ENCODE results near the gene PSORS1C1.
"Not testable (repeated sequence)": the region's sequence is repeated elsewhere in the genome, so short reads cannot be mapped to it uniquely, and the experiment has no call there.

PSORS1C1 gene

GRCh38 chr6:31162463-31163165, 48.0 kb downstream of the PSORS1C1 start:
- no peak for TF ChIP-seq POLR2AphosphoS5 (IDR thresholded peaks at IDR 0.05; ENCODE audit: low read depth, low read length)
- no peak for TF ChIP-seq PAX5 (IDR thresholded peaks at IDR 0.05; ENCODE audit: insufficient read depth, low read length, severe bottlenecking)
- no peak for TF ChIP-seq POU2F2 (IDR thresholded peaks at IDR 0.05; ENCODE audit: low read depth, low read length)
- no peak for TF ChIP-seq POLR2A (IDR thresholded peaks at IDR 0.05; ENCODE audit: low read depth, low read length)
- TF ChIP-seq SPI1 (IDR thresholded peaks at IDR 0.05; ENCODE audit: low read depth, low read length), result no peak
- no peak for TF ChIP-seq TAF1 (IDR thresholded peaks at IDR 0.05; ENCODE audit: low read depth, low read length)
- DNase-seq (ENCODE audit: insufficient read length, low spot score), result no peak
- no peak for FAIRE-seq

GRCh38 chr6:31163922-31164321, 49.3 kb downstream of the PSORS1C1 start:
- DNase-seq (ENCODE audit: insufficient read length, low spot score) (no peak), FAIRE-seq (peak; percentile 40)
- no peak for TF ChIP-seq PAX5 (IDR thresholded peaks at IDR 0.05; ENCODE audit: insufficient read depth, low read length, severe bottlenecking)
- no peak for TF ChIP-seq POU2F2 (IDR thresholded peaks at IDR 0.05; ENCODE audit: low read depth, low read length)
- no peak for TF ChIP-seq TAF1 (IDR thresholded peaks at IDR 0.05; ENCODE audit: low read depth, low read length)
- TF ChIP-seq POLR2AphosphoS5 (IDR thresholded peaks at IDR 0.05; ENCODE audit: low read depth, low read length), result no peak
- TF ChIP-seq SPI1 (IDR thresholded peaks at IDR 0.05; ENCODE audit: low read depth, low read length), result no peak
- TF ChIP-seq POLR2A (IDR thresholded peaks at IDR 0.05; ENCODE audit: low read depth, low read length), result no peak

- FAIRE-seq, result peak; percentile 35
- DNase-seq (ENCODE audit: insufficient read length, low spot score), result not testable (repeated sequence)
Measured at GRCh38 chr6:31164475-31165063, 50.0 kb downstream of the PSORS1C1 start.

- peak; percentile 50 for DNase-seq (ENCODE audit: insufficient read length, low spot score)
- TF ChIP-seq POU2F2 (IDR thresholded peaks at IDR 0.05; ENCODE audit: low read depth, low read length), result peak; percentile 97
- peak; percentile 76 for TF ChIP-seq POLR2AphosphoS5 (IDR thresholded peaks at IDR 0.05; ENCODE audit: low read depth, low read length)
- peak; percentile 78 for TF ChIP-seq POLR2A (IDR thresholded peaks at IDR 0.05; ENCODE audit: low read depth, low read length)
Measured at GRCh38 chr6:31165064-31165832, 50.6 kb downstream of the PSORS1C1 start.

GRCh38 chr6:31165986-31166385, 51.4 kb downstream of the PSORS1C1 start:
- FAIRE-seq, result no peak
- no peak for DNase-seq (ENCODE audit: insufficient read length, low spot score)
- TF ChIP-seq PAX5 (IDR thresholded peaks at IDR 0.05; ENCODE audit: insufficient read depth, low read length, severe bottlenecking) (no peak), SPI1 (IDR thresholded peaks at IDR 0.05; ENCODE audit: low read depth, low read length) (no peak), TAF1 (IDR thresholded peaks at IDR 0.05; ENCODE audit: low read depth, low read length) (no peak), POLR2A (IDR thresholded peaks at IDR 0.05; ENCODE audit: low read depth, low read length) (no peak), POLR2AphosphoS5 (IDR thresholded peaks at IDR 0.05; ENCODE audit: low read depth, low read length) (no peak), POU2F2 (IDR thresholded peaks at IDR 0.05; ENCODE audit: low read depth, low read length) (no peak)

More at GRCh38 chr6:31165064-31165832, 50.6 kb downstream of the PSORS1C1 start:
- peak; percentile 87 for FAIRE-seq

GRCh38 chr6:31168606-31169005, 54.0 kb downstream of the PSORS1C1 start:
- FAIRE-seq (no peak), DNase-seq (ENCODE audit: insufficient read length, low spot score) (no peak)
- TF ChIP-seq POLR2AphosphoS5 (IDR thresholded peaks at IDR 0.05; ENCODE audit: low read depth, low read length) (no peak), PAX5 (IDR thresholded peaks at IDR 0.05; ENCODE audit: insufficient read depth, low read length, severe bottlenecking) (no peak), POLR2A (IDR thresholded peaks at IDR 0.05; ENCODE audit: low read depth, low read length) (no peak), SPI1 (IDR thresholded peaks at IDR 0.05; ENCODE audit: low read depth, low read length) (no peak), POU2F2 (IDR thresholded peaks at IDR 0.05; ENCODE audit: low read depth, low read length) (no peak), TAF1 (IDR thresholded peaks at IDR 0.05; ENCODE audit: low read depth, low read length) (no peak)

- no peak for FAIRE-seq
- DNase-seq (ENCODE audit: insufficient read length, low spot score), result no peak
- TF ChIP-seq POLR2AphosphoS5 (IDR thresholded peaks at IDR 0.05; ENCODE audit: low read depth, low read length) (no peak), PAX5 (IDR thresholded peaks at IDR 0.05; ENCODE audit: insufficient read depth, low read length, severe bottlenecking) (no peak)
Measured at GRCh38 chr6:31169123-31169857, 54.7 kb downstream of the PSORS1C1 start.

- not testable (repeated sequence) for DNase-seq (ENCODE audit: insufficient read length, low spot score); FAIRE-seq
Measured at GRCh38 chr6:31169858-31170599, 55.4 kb downstream of the PSORS1C1 start.

- TF ChIP-seq PAX5 (IDR thresholded peaks at IDR 0.05; ENCODE audit: insufficient read depth, low read length, severe bottlenecking), result no peak
- no peak for FAIRE-seq
Measured at GRCh38 chr6:31170600-31170881, 55.9 kb downstream of the PSORS1C1 start, which contains the start of gene POU5F1. POU5F1 (minus strand) TSS chr6:31170682; CDS start chr6:31170620, 62 bp downstream.

More at GRCh38 chr6:31170600-31170881, 55.9 kb downstream of the PSORS1C1 start, which contains the start of gene POU5F1:
- no peak for DNase-seq (ENCODE audit: insufficient read length, low spot score)

Measured in GM12891 (cell line).